K562 (cell line): ENCODE results near the gene ESAM. TPM values are rescaled to one million over a fixed set of nuclear protein-coding genes. Genes with fewer than 3 reads are reported as not detected.

Experiments used
- ATAC-seq: fragments of 200-7000 bp; cut with Tn5 transposase; 3 replicates; pipeline ENCODE4 v1.9.1; 2020; ENCODE audit warnings: moderate library complexity
- BruUV-seq: library from RNA; stranded (reverse); fragments of 400-500 nt; replicated peaks from 2 replicates; lab custom pipeline; 2021; lab: Mats Ljungman, UMichigan
- CTCF ChIA-PET: fragments of 300-600 bp; formaldehyde crosslinking; extraction: SDS; loops from one replicate; lab custom pipeline; 2021; ENCODE audit warnings: low intra/inter-chr PET ratio; lab: Yijun Ruan, JAX
- POLR2A ChIA-PET: fragments of 300-600, 350-650 bp; sonication (Branson Sonifier 250); formaldehyde crosslinking; extraction: SDS; loops from one replicate; lab custom pipeline; 2021; ENCODE audit warnings: antibody characterized with exemption, inconsistent platforms; lab: Yijun Ruan, JAX
- DNase-seq, 4 experiments: peaks; one replicate each; pipeline versions ENCODE4 v3.0.0 to v3.0.0-alpha.2; 2011 to 2018; ENCODE audit warnings: low spot score in 3 of 4, mixed read lengths in 3 of 4; ENCODE audit errors: extremely low read depth in 1 of 4
- FAIRE-seq: peaks from 2 replicates; lab custom pipeline; 2011; peaks lifted over from hg19 to GRCh38; lab: Jason Lieb, UNC
- H2AFZ ChIP-seq: 2 replicates; pipeline ENCODE4 v1.6.0; 2011; ENCODE audit warnings: low read depth, low read length, control low read depth, inconsistent platforms
- H3K27ac ChIP-seq: fragments of 200-600 bp; 3 replicates; pipeline ENCODE4 v1.8.0; 2011; ENCODE audit warnings: low read depth, mild to moderate bottlenecking, control low read depth, inconsistent platforms, low read length, moderate library complexity, mixed read lengths; ENCODE audit errors: extremely low read depth
- H3K27me3 ChIP-seq, 2 experiments: fragments of 300-600 bp in 1 of 2; 2 replicates in 1 of 2; 3 replicates in 1 of 2; pipeline versions ENCODE4 v1.6.0 to v1.8.0; 2011; ENCODE audit warnings: inconsistent platforms in 2 of 2, low read length in 2 of 2, mild to moderate bottlenecking in 1 of 2, mixed read lengths in 1 of 2, moderate library complexity in 1 of 2; ENCODE audit not compliant: control insufficient read depth in 2 of 2, insufficient read depth in 2 of 2
- H3K36me3 ChIP-seq: fragments of 300-600 bp; 3 replicates; pipeline ENCODE4 v1.8.0; 2011; ENCODE audit warnings: mild to moderate bottlenecking, low read length, inconsistent platforms; ENCODE audit not compliant: control insufficient read depth, insufficient read depth
- H3K4me1 ChIP-seq, 2 experiments: fragments of 200-600 bp in 1 of 2; replicated peaks in 1 of 2; 2 replicates in 1 of 2; 3 replicates in 1 of 2; pipeline versions ENCODE4 v1.5.1 to v1.8.0; 2011; ENCODE audit warnings: inconsistent platforms in 2 of 2, low read length in 2 of 2, mild to moderate bottlenecking in 1 of 2, mixed read lengths in 1 of 2, moderate library complexity in 1 of 2; ENCODE audit not compliant: control insufficient read depth in 2 of 2, insufficient read depth in 2 of 2
- H3K4me2 ChIP-seq: 2 replicates; pipeline ENCODE4 v1.6.1; 2011; ENCODE audit warnings: low read length, control low read depth, inconsistent platforms, mixed read lengths; ENCODE audit not compliant: insufficient read depth
- H3K4me3 ChIP-seq: fragments of 200-600 bp; sonication (generic), shearing (Covaris generic); 2 replicates; pipeline ENCODE4 v1.5.1; 2016; ENCODE audit warnings: control low read depth, inconsistent platforms
- H3K79me2 ChIP-seq: fragments of 200-600 bp; 3 replicates; pipeline ENCODE4 v1.8.0; 2011; ENCODE audit warnings: low read length, inconsistent platforms; ENCODE audit not compliant: control insufficient read depth, insufficient read depth
- H3K9ac ChIP-seq, 2 experiments: 2 replicates each; pipeline versions ENCODE4 v1.6.0 to v1.6.1; 2011; ENCODE audit warnings: low read depth in 2 of 2, low read length in 2 of 2, control low read depth in 1 of 2, inconsistent platforms in 1 of 2, mild to moderate bottlenecking in 1 of 2, mixed read lengths in 1 of 2; ENCODE audit not compliant: insufficient read depth in 1 of 2
- H3K9me1 ChIP-seq: one replicate; pipeline ENCODE4 v1.6.0; 2011; ENCODE audit warnings: inconsistent platforms, mild to moderate bottlenecking, low read length, moderate library complexity; ENCODE audit not compliant: control insufficient read depth, insufficient read depth
- H3K9me3 ChIP-seq: replicated peaks from 2 replicates; pipeline ENCODE4 v1.5.1; 2011; ENCODE audit warnings: low read depth, low read length, inconsistent platforms; ENCODE audit not compliant: control insufficient read depth, insufficient read depth
- H4K20me1 ChIP-seq: replicated peaks from 2 replicates; pipeline ENCODE4 v1.6.1; 2011; ENCODE audit warnings: low read length, inconsistent platforms, mixed read lengths; ENCODE audit not compliant: control insufficient read depth, insufficient read depth
- ARHGAP35 ChIP-seq: fragments of 450-650 bp; IDR thresholded peaks from 2 replicates; pipeline ENCODE4 v1.6.1; 2018; ENCODE audit not compliant: partially characterized antibody
- CSDE1 ChIP-seq, 2 experiments: fragments of 450-650 bp; IDR thresholded peaks; 2 replicates each; pipeline ENCODE4 v1.6.1; 2016; ENCODE audit warnings: mild to moderate bottlenecking in 1 of 2
- HDAC2 ChIP-seq: fragments of 450-650 bp; IDR thresholded peaks from 2 replicates; pipeline ENCODE4 v1.6.1; 2016; ENCODE audit warnings: mild to moderate bottlenecking
- MAFF ChIP-seq: IDR thresholded peaks from 2 replicates; pipeline ENCODE4 v1.6.1; 2012; ENCODE audit warnings: low read length, improper control_type of control experiment
- NFRKB ChIP-seq: fragments of 450-650 bp; IDR thresholded peaks from 2 replicates; pipeline ENCODE4 v1.6.1; 2016; ENCODE audit warnings: low read depth
- NR4A1 ChIP-seq, 2 experiments: fragments of 250-450 bp in 1 of 2; fragments of 450-650 bp in 1 of 2; sonication (Bioruptor Pico) in 1 of 2; IDR thresholded peaks; 2 replicates each; pipeline versions ENCODE4 v1.4.0 to v1.6.1; 2016 to 2020; ENCODE audit warnings: mild to moderate bottlenecking in 2 of 2, missing compliant biosample characterization in 1 of 2, missing genetic modification characterization in 1 of 2, moderate library complexity in 1 of 2
- PCBP2 ChIP-seq: fragments of 200-400 bp; formaldehyde crosslinking; IDR thresholded peaks from 2 replicates; pipeline ENCODE4 v1.6.1; 2018; ENCODE audit warnings: low read length, low read depth, mild to moderate bottlenecking, moderate library complexity; ENCODE audit not compliant: poor library complexity, severe bottlenecking
- PHTF2 ChIP-seq: fragments of 250-450 bp; sonication (Bioruptor Pico); IDR thresholded peaks from 2 replicates; pipeline ENCODE4 v1.5.0; 2021; ENCODE audit warnings: mild to moderate bottlenecking
- PRMT5 ChIP-seq: sonication (generic); formaldehyde crosslinking; IDR thresholded peaks from 2 replicates; pipeline ENCODE4 v1.5.0; 2020; ENCODE audit warnings: missing genetic modification reagents
- RFX7 ChIP-seq: fragments of 250-450 bp; sonication (Bioruptor Pico); IDR thresholded peaks from 2 replicates; pipeline ENCODE4 v1.5.1; 2021; ENCODE audit warnings: mild to moderate bottlenecking
- RNF2 ChIP-seq: sonication (generic); IDR thresholded peaks from 2 replicates; pipeline ENCODE4 v1.6.1; 2016
- SMARCE1 ChIP-seq: fragments of 450-650 bp; IDR thresholded peaks from 2 replicates; pipeline ENCODE4 v1.7.1; 2016; ENCODE audit warnings: mild to moderate bottlenecking
- STAG1 ChIP-seq: sonication (generic); formaldehyde crosslinking; IDR thresholded peaks from 2 replicates; pipeline ENCODE4 v1.5.0; 2020; ENCODE audit warnings: missing genetic modification reagents, borderline replicate concordance
- ZFP36 ChIP-seq: fragments of 150-350 bp; IDR thresholded peaks from 2 replicates; pipeline ENCODE4 v1.6.1; 2018; ENCODE audit warnings: low read length, low read depth; ENCODE audit not compliant: partially characterized antibody
- WGBS: fragments of 100-300 bp; shearing (Covaris generic); methylation state at CpG from one replicate; pipeline ENCODE4 v1.1.6; 2016; ENCODE audit warnings: low coverage, mixed read lengths; ENCODE audit not compliant: insufficient coverage; ENCODE audit errors: missing lambda C conversion rate; 5-methylcytosine and 5-hydroxymethylcytosine counted together
- in situ Hi-C: fragments of 300-500 bp; cut with MboI; formaldehyde crosslinking; loops from 4 replicates; pipeline ENCODE4 v1.15.0; 2018; ENCODE audit warnings: inconsistent platforms, mixed read lengths
- intact Hi-C: fragments of 100-400 bp; cut with micrococcal nuclease; formaldehyde crosslinking; loops from 2 replicates; pipeline ENCODE4 v1.14.2; 2022
- polyA plus RNA-seq, 8 experiments: library from polyadenylated mRNA; depleted of rRNA in 4 of 8; stranded (reverse) in 5 of 8; unstranded in 3 of 8; fragments of >200 nt; fragmentation: Nextera tagmentation in 2 of 8; fragmentation: Illumina TruSeq in 1 of 8; extraction: Ambion mirVana in 2 of 8; extraction: Trizol in 1 of 8; gene quantifications; 2 replicates each; pipeline versions ENCODE4 v1.2.1 to v1.2.3, GENCODE V29; 2011 to 2014; ENCODE audit warnings: inconsistent platforms in 1 of 8, missing spikeins in 1 of 8
- total RNA-seq, 7 experiments: library from RNA; depleted of rRNA in 6 of 7; stranded (reverse); fragments of >200 nt in 6 of 7; fragmentation: Illumina TruSeq in 2 of 7; extraction: Trizol in 2 of 7; gene quantifications; 2 replicates each; pipeline versions ENCODE4 v1.2.1 to v1.2.3, GENCODE V29; 2011 to 2021; ENCODE audit warnings: low replicate concordance in 1 of 7
- TF ChIP-seq, protein P1 (sequence below): fragments of 450-650 bp; IDR thresholded peaks from 2 replicates; pipeline ENCODE4 v1.6.1; 2017; ENCODE audit warnings: antibody characterized with exemption, mild to moderate bottlenecking
- TF ChIP-seq, protein P2 (sequence below), 2 experiments: fragments of 450-650 bp; IDR thresholded peaks; 2 replicates each; pipeline ENCODE4 v1.6.1; 2018; ENCODE audit warnings: mild to moderate bottlenecking in 2 of 2, low read depth in 1 of 2; ENCODE audit not compliant: partially characterized antibody in 2 of 2

Gene ESAM
- total and polyA plus RNA-seq, 9 of the 15 experiments (the other 6 are each of a cell fraction or from before 2014, with no cell fraction given), result 0.06 to 1.5 (median 0.22) TPM

DNA sequence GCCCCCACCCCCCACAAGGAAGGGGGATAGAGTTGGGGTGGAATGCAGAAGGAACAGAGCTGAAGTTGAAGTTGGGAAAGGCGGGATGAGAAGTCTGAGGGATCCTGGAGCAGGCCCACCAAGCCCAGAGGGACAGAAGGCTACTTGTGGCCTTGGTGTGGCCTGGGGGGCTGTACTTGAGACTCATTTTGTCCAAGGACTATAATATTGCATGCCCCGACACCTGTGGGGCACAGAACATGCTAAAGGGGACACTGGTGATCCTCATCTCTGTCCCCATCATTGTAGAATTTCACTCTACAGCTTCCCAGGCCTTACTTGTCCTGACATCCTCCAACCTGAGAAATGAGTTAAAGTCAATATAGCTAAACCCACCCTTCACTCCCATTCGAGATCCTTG, 1.3 kb downstream of the ESAM start:
- FAIRE-seq (no peak), ATAC-seq (no peak), DNase-seq (no peak)
- H3K27ac ChIP-seq, result no peak overlapping the region
- no peaks in the 10 kb centered on the region for H3K36me3 ChIP-seq
- intact Hi-C loops, result loop anchor here (10.0 kb wide), 1 partner anchor 346 kb away; no protein-coding TSS in a partner anchor
- H3K9me1 ChIP-seq, result no peaks in the 10 kb centered on the region
- no peak overlapping the region; a peak in 1 of 4 replicates for H3K9ac ChIP-seq
- peaks cover 3 to 45% of the 10 kb centered on the region in 2 experiments; a peak in 4 of 5 replicates for H3K27me3 ChIP-seq
- no TSS peak for BruUV-seq
- H3K9me3 ChIP-seq, result no peaks in the 10 kb centered on the region
- no peaks in the 10 kb centered on the region for H4K20me1 ChIP-seq
- no peak overlapping the region for H3K4me3 ChIP-seq
- peaks cover 0 to 36% of the 10 kb centered on the region in 2 experiments; a peak in 4 of 5 replicates for H3K4me1 ChIP-seq
- H3K79me2 ChIP-seq, result no peaks in the 10 kb centered on the region
- POLR2A ChIA-PET, result interaction anchor here (0.6 to 0.8 kb wide), 3 partner anchors 68 to 1127 kb away, joined by 3 read pairs; no protein-coding TSS in a partner anchor
- H2AFZ ChIP-seq, result no peak overlapping the region
- CTCF ChIA-PET, result no interaction called here
- in situ Hi-C loops, result loop anchor here (10.0 kb wide), 2 partner anchors 86 to 346 kb away; partner anchors contain the start of genes SIAE and SPA17
- 48% methylated on average over 3 of the region's 3 CpGs for WGBS
- no peak overlapping the region for H3K4me2 ChIP-seq
- TF ChIP-seq RNF2, result no peak
- TF ChIP-seq ARHGAP35, result no peak
- TF ChIP-seq ZFP36, result no peak
- TF ChIP-seq PCBP2, result no peak
- no peak for TF ChIP-seq NFRKB
- TF ChIP-seq, protein P1, sequence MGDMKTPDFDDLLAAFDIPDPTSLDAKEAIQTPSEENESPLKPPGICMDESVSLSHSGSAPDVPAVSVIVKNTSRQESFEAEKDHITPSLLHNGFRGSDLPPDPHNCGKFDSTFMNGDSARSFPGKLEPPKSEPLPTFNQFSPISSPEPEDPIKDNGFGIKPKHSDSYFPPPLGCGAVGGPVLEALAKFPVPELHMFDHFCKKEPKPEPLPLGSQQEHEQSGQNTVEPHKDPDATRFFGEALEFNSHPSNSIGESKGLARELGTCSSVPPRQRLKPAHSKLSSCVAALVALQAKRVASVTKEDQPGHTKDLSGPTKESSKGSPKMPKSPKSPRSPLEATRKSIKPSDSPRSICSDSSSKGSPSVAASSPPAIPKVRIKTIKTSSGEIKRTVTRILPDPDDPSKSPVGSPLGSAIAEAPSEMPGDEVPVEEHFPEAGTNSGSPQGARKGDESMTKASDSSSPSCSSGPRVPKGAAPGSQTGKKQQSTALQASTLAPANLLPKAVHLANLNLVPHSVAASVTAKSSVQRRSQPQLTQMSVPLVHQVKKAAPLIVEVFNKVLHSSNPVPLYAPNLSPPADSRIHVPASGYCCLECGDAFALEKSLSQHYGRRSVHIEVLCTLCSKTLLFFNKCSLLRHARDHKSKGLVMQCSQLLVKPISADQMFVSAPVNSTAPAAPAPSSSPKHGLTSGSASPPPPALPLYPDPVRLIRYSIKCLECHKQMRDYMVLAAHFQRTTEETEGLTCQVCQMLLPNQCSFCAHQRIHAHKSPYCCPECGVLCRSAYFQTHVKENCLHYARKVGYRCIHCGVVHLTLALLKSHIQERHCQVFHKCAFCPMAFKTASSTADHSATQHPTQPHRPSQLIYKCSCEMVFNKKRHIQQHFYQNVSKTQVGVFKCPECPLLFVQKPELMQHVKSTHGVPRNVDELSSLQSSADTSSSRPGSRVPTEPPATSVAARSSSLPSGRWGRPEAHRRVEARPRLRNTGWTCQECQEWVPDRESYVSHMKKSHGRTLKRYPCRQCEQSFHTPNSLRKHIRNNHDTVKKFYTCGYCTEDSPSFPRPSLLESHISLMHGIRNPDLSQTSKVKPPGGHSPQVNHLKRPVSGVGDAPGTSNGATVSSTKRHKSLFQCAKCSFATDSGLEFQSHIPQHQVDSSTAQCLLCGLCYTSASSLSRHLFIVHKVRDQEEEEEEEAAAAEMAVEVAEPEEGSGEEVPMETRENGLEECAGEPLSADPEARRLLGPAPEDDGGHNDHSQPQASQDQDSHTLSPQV, result no peak
- TF ChIP-seq CSDE1 (IDR thresholded peaks at IDR 0.05), result no peak
- no peak for TF ChIP-seq HDAC2
- TF ChIP-seq SMARCE1, result no peak
- no peak for TF ChIP-seq MAFF
- no peak for TF ChIP-seq PRMT5 (CRISPR knock-in tag)
- TF ChIP-seq, protein P2, sequence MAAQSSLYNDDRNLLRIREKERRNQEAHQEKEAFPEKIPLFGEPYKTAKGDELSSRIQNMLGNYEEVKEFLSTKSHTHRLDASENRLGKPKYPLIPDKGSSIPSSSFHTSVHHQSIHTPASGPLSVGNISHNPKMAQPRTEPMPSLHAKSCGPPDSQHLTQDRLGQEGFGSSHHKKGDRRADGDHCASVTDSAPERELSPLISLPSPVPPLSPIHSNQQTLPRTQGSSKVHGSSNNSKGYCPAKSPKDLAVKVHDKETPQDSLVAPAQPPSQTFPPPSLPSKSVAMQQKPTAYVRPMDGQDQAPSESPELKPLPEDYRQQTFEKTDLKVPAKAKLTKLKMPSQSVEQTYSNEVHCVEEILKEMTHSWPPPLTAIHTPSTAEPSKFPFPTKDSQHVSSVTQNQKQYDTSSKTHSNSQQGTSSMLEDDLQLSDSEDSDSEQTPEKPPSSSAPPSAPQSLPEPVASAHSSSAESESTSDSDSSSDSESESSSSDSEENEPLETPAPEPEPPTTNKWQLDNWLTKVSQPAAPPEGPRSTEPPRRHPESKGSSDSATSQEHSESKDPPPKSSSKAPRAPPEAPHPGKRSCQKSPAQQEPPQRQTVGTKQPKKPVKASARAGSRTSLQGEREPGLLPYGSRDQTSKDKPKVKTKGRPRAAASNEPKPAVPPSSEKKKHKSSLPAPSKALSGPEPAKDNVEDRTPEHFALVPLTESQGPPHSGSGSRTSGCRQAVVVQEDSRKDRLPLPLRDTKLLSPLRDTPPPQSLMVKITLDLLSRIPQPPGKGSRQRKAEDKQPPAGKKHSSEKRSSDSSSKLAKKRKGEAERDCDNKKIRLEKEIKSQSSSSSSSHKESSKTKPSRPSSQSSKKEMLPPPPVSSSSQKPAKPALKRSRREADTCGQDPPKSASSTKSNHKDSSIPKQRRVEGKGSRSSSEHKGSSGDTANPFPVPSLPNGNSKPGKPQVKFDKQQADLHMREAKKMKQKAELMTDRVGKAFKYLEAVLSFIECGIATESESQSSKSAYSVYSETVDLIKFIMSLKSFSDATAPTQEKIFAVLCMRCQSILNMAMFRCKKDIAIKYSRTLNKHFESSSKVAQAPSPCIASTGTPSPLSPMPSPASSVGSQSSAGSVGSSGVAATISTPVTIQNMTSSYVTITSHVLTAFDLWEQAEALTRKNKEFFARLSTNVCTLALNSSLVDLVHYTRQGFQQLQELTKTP (IDR thresholded peaks at IDR 0.05; ENCODE audit: low read depth in 1 of 2, partially characterized antibody in 2 of 2), result no peak
- TF ChIP-seq PHTF2, result no peak
- TF ChIP-seq STAG1, result no peak
- TF ChIP-seq NR4A1 (CRISPR knock-in tag; IDR thresholded peaks at IDR 0.05), result no peak
- TF ChIP-seq NR4A1 (tag; IDR thresholded peaks at IDR 0.05), result no peak
- no peak for TF ChIP-seq RFX7 (CRISPR knock-in tag)
